HUES64 (cell line): Measurements from ENCODE around the gene SOX15.

Experiments used
- H3K27ac ChIP-seq: 2 replicates; pipeline ENCODE4 v1.7.0; 2013; ENCODE audit warnings: low read depth, low read length, inconsistent platforms
- H3K27me3 ChIP-seq: 2 replicates; pipeline ENCODE4 v1.6.1; 2013; ENCODE audit warnings: mild to moderate bottlenecking, low read length; ENCODE audit not compliant: insufficient read depth
- H3K36me3 ChIP-seq: 2 replicates; pipeline ENCODE4 v1.6.1; 2013; ENCODE audit warnings: mild to moderate bottlenecking, low read length; ENCODE audit not compliant: insufficient read depth
- H3K4me1 ChIP-seq: 2 replicates; pipeline ENCODE4 v1.6.1; 2013; ENCODE audit warnings: mild to moderate bottlenecking, low read length, moderate library complexity; ENCODE audit not compliant: insufficient read depth
- H3K4me3 ChIP-seq: 2 replicates; pipeline ENCODE4 v1.5.1; 2013; ENCODE audit warnings: mild to moderate bottlenecking, low read length, moderate library complexity
- H3K9ac ChIP-seq: 2 replicates; pipeline ENCODE4 v1.6.1; 2013; ENCODE audit warnings: mild to moderate bottlenecking, low read depth, low read length
- H3K9me3 ChIP-seq: 2 replicates; pipeline ENCODE4 v1.6.1; 2013; ENCODE audit warnings: low read depth, low read length; ENCODE audit not compliant: insufficient read depth
- WGBS: fragments of 150-250, 120-280 bp; methylation state at CpG from one replicate; pipeline ENCODE4 v1.1.7; 2013; ENCODE audit warnings: missing lambda C conversion rate; 5-methylcytosine and 5-hydroxymethylcytosine counted together

SOX15 gene

DNA sequence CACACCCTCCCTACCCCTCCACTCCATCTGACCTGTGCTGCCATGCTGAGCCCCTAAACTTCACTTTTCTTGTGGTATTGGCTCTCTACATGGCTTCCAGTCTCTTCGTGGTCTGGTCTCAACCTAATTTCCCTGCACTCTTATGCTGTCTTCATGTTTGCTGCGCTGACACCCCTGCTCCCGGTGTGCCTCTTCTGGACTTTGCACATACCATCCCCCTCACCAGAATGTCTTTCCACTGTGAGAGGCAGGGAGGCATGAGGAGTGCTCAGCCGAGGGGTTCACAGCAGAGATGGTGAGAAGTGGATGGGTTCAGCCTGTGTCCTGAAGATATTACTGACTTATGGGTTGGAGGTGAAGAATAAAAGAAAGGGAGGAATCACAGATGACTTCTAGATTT is 38.5 kb downstream of the SOX15 start:
- Histone ChIP-seq H3K27me3 (peaks cover 4% of the 10 kb centered on the region; the same call in 1 of the 2 replicates), H3K36me3 (no peaks in the 10 kb centered on the region), H3K4me1 (no peaks in the 10 kb centered on the region), H3K4me3 (no peak overlapping the region), H3K9me3 (no peaks in the 10 kb centered on the region), H3K9ac (no peak overlapping the region), H3K27ac (no peak overlapping the region)
- 92% methylated on average over 4 of the region's 4 CpGs for WGBS

DNA sequence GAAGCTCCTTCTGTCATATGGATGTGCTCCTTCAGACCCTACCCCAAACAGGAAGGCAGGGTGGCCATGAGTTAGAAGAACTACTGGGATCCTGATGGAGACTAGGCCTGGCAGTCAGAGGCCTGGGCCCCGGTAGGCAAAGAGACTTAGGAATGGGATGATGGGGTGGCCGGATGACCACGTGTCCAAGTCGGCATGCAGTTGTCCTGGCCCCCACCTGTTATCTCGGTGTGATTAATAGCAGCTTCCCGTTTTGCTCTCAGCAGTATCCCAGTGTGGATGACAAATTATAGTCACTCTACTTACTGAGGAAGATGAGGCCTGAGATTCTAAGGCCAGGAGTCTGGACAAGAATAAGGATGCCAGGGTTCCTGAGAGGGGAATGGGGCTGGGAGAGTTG is 39.5 kb downstream of the SOX15 start:
- Histone ChIP-seq H3K9me3 (no peaks in the 10 kb centered on the region), H3K36me3 (no peaks in the 10 kb centered on the region), H3K4me3 (no peak overlapping the region), H3K27me3 (peaks cover 4% of the 10 kb centered on the region; the same call in 1 of the 2 replicates), H3K4me1 (no peaks in the 10 kb centered on the region), H3K9ac (no peak overlapping the region), H3K27ac (no peak overlapping the region)
- 86% methylated on average over 6 of the region's 6 CpGs for WGBS

DNA sequence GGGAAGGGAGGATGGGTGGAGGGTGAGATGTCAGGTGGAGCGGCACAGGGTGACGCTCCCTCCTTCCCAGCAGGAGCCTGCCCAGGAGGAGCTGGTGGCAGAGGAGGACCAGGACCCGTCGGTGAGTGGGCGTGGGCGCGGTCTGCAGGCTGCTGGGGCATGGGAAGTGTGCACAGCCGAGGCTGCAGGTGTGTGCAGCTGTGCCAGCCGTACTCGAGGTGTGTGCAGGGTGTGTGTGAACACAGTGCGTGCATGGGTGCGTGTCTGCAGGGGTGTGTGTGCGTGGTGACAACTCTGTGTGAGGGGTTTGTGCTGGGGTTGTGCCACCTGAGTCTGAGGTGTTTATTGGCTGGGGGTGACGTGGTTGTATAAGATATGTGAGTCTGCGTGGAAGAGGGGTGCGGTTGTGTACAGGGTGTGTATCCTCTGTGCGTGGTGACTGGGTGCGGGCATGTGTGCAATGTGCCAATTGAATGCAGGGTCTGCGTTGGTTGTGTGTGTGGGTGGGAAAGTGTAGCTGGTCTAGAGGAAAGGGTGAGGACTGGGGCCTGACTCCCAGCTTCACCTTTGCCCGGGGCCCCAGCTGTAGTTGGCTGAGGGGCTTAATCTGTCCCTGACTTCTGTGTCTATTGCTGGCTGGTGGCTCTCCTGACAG is 40.4 kb downstream of the SOX15 start:
- Histone ChIP-seq H3K9ac (no peak overlapping the region; the same call in 1 of the 2 replicates), H3K27ac (no peak overlapping the region)

DNA sequence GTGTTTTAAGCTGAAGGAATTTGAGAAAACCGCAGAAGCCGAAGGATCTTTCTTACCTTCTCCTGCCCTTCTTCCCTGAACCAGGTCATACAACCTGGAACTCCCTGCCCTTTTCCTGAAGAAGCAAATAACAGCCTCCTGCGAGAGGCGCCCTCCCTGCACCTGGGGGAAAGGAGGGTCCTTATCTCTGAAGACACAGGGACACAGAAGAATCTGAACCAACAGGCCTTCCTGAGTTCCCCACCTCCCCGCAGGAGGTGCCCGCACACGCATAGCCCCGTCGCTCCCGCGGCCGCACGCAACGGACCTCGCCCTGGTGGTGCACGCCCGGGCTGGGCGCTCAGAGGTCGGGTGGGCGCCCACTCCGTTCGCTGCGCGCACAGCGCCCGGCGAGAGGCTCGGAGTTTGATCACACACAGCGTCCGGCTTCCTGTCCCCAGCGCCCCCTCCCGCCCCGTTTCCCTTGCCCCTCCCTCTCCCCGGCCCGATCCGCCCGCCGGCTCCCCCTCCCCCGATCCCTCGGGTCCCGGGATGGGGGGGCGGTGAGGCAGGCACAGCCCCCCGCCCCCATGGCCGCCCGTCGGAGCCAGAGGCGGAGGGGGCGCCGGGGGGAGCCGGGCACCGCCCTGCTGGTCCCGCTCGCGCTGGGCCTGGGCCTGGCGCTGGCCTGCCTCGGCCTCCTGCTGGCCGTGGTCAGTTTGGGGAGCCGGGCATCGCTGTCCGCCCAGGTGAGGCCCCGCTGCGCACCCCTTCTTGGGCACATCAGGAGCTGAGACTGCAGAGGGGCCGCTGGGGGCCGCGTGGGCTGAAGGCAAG is 41.1 kb downstream of the SOX15 start, which contains the start of gene TNFSF12:
TNFSF12 (plus strand) TSS at position 474 of the 816 bp plus-strand sequence; CDS start at position 570, 96 bp downstream.
- Histone ChIP-seq H3K4me1 (no peaks in the 10 kb centered on the region), H3K36me3 (no peaks in the 10 kb centered on the region), H3K9me3 (no peaks in the 10 kb centered on the region), H3K4me3 (peak within 1 kb of the TSS; percentile 80), H3K27me3 (peaks cover 4% of the 10 kb centered on the region; the same call in 1 of the 2 replicates), H3K27ac (no peak within 1 kb of the TSS), H3K9ac (peak within 1 kb of the TSS; percentile 67)
- 4% methylated on average over 64 of the region's 65 CpGs for WGBS

More for the DNA sequence above, 40.4 kb downstream of the SOX15 start:
- Histone ChIP-seq H3K36me3 (no peaks in the 10 kb centered on the region), H3K4me3 (peak overlapping the region; percentile 80), H3K9me3 (no peaks in the 10 kb centered on the region), H3K4me1 (no peaks in the 10 kb centered on the region), H3K27me3 (peaks cover 4% of the 10 kb centered on the region; the same call in 1 of the 2 replicates)
- WGBS, result 77% methylated on average over 20 of the region's 20 CpGs

DNA sequence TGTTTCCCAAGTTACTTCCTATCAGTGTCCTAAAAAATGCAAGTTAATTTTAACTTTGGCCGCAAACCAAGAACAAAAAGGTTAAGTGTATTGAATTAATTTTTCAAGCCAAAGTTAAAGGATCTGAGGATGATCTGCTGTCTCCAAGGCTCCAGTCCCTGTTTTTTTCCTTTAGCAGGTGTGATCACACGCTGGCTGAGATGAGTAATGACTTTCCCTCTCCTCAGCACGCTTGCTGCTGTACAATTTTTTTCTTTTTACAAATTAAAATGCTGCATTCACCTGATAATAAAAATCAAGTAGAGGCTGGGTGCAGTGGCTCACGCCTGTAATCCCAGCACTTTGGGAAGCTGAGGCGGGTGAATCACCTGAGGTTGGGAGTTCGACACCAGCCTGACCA is 45.0 kb downstream of the SOX15 start:
- no peak overlapping the region for H3K27ac ChIP-seq
- H3K36me3 ChIP-seq, result no peaks in the 10 kb centered on the region
- no peak overlapping the region for H3K4me3 ChIP-seq
- WGBS, result 79% methylated on average over 6 of the region's 6 CpGs
- H3K4me1 ChIP-seq, result no peaks in the 10 kb centered on the region
- H3K9ac ChIP-seq, result no peak overlapping the region
- H3K27me3 ChIP-seq, result peaks cover 16% of the 10 kb centered on the region; the same call in 1 of the 2 replicates
- H3K9me3 ChIP-seq, result no peaks in the 10 kb centered on the region

DNA sequence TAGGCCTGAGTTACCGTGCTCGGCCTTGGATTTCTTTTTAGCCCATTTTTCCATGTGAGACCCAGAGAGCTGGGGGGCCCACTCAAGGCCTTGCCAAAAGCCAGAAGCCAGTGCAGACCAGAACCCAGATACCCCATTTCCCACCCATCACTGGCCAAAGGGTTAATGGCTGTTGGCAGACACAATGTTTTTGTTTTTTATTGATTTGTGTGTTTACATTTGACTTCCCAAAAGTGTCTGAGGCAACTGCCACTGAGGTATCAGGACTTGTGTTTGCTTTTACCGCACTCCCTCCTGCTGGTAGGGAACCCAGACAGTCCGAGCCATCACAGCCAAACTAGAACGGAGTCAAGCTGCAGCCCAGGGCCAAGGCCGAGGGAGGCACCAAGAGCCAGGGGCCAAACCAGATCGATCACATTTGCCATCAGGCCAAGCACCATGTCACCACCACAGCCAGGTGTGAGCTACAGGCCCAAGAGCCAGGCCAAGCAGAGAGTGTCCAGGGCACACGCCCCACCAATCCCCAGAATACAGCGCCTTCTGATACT is 48.7 kb downstream of the SOX15 start:
- Histone ChIP-seq H3K9ac (no peak overlapping the region), H3K27me3 (peaks cover 12% of the 10 kb centered on the region; the same call in 1 of the 2 replicates), H3K36me3 (no peaks in the 10 kb centered on the region), H3K4me1 (no peaks in the 10 kb centered on the region), H3K9me3 (0 out of 2 replicates have a peak, but pooled peaks cover 5% of the 10 kb centered on the region), H3K27ac (no peak overlapping the region), H3K4me3 (no peak overlapping the region)
- WGBS, result 92% methylated on average over 9 of the region's 9 CpGs

DNA sequence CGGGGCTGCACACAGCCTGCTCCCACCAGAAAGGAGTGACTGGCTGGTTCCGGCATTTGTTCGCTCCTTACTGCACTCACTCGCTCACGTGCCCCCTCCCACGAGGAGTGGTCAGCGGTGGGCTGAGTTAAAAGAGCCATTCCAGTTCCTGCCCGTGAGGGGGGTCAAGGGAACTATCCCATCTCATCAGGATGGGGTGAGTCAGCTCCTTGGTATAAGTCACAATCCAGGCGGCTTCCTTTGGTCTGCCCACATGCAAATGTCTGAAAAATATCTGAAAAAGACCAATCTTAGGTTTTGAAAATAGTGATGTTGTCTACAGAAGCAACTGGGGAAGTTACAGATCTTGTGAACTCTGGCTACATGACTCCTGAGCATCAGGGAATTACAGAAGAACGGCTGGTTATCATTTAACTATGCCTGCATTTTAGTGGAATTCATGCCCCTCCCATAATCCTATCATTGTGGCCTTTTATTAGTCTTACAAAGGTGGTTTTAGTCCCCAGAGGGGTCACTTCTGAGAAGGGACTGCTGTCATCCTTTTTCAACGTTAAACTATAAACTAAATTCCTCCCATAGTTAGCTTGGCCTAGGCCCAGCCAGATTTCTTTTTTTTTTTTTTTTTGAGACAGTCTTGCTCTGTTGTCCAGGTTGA is 50.9 kb downstream of the SOX15 start:
- Histone ChIP-seq H3K4me1 (no peaks in the 10 kb centered on the region), H3K27ac (no peak overlapping the region), H3K9ac (no peak overlapping the region), H3K27me3 (peaks cover 12% of the 10 kb centered on the region; the same call in 1 of the 2 replicates), H3K9me3 (0 out of 2 replicates have a peak, but pooled peaks cover 5% of the 10 kb centered on the region), H3K36me3 (no peaks in the 10 kb centered on the region), H3K4me3 (no peak overlapping the region)
- 76% methylated on average over 11 of the region's 11 CpGs for WGBS
